Measurements from ENCODE around the gene C1orf116.

C1orf116 gene

DNA sequence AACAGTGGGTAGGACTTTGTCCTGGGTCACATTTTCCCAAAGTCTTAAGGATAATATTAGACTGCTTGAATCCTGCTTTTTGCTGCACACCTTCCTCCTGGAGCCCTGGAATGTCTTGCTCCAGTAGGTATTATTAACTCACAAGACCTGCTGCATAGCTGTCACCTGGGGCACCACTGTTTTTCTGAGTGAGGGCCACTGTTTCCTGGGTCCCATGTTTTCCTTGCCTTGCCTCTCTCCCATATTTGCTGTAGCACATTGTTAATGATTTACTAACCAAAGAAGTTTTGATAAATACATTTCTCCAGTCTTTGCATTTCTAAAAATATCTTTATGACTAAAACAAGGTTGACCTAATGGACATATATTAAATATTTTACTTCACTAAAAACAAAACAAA, 39.8 kb downstream of the C1orf116 start:
- DNase-seq (ENCODE audit: low read depth in 2 of 2) = no peak

DNA sequence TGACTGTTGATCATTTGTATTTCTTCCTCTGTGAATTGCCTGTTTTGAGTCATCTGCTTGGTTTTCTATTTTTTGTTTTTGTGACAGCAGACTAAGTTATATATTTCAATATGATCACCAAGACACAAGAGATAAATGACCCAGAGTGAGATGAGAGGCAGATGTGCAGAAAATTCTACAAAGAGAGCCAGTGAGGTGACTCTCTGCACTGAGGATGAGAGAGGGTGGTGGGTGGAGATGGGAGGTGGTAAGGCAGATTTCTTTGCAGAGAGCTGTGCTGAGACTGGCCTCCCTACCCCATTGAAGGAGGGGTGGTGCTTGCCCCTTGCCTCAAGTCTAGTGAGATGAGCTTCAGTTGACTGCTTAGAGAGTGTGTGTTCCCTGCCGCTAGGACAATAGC, 44.7 kb downstream of the C1orf116 start:
- DNase-seq (ENCODE audit: low read depth in 2 of 2) = no peak

GRCh38 chr1:206986885-206987284, 45.7 kb downstream of the C1orf116 start:
- no peak for DNase-seq (ENCODE audit: low read depth in 2 of 2)

- DNase-seq (ENCODE audit: low read depth in 2 of 2) = no peak
Measured at GRCh38 chr1:206986402-206986801, 46.2 kb downstream of the C1orf116 start.

GRCh38 chr1:206985162-206985749, 47.3 kb downstream of the C1orf116 start:
- DNase-seq (ENCODE audit: low read depth in 2 of 2) = no peak

- DNase-seq (ENCODE audit: low read depth in 2 of 2) = peak; percentile 24 to 43
Measured at GRCh38 chr1:206982216-206982615, 50.3 kb downstream of the C1orf116 start.

DNA sequence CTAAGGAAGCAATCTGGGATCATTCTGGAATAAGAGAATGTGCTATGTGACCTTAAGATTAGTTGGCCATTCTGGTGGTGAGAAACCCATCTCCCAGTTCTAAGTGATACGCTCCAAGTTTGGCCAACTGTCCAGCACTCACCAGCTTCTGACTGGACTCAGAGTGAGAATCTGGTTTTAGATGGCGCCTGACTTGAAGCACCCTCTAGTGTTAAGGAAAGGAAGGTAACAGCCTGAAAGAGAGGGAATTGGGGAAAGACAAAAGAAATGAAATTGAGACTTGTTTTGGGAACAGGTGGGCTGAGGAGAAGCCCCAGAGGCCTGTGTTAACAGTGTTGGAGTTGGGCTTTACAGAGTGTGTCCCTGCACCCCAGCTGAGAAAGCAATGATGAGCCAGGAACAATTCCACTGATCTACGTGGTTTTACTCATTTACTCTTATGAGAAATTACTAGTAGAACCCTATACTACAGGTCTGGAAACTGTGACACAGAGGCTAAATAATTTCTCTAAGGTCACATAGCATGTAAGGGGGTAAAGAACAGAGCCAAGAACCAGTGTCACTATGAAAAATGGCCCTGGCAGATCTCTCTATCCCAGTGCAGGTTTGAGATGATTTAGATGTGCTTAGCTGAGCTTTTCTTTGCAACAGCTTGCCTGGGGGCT, 53.0 kb downstream of the C1orf116 start:
- no peak for DNase-seq (ENCODE audit: low read depth in 2 of 2)

DNA sequence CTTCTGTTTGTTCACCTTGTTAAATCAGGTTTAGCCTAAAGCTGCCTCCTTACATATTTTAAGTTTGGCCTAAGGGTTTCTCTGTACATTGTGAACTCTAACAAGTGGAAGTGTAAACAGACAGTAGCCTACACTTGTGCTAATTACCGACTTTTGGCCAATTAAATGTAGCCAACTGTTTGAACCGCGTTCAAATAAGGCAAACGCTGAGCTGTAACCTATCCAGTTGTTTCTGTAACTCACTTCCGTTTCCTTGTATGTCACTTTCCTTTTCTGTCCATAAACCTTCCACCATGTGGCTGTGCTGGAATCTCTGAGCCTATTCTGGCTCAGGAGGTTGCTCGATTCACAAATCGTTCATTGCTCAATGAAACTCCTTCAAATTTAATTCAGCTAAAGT, 54.3 kb downstream of the C1orf116 start:
- no peak for DNase-seq (ENCODE audit: low read depth in 2 of 2)

DNA sequence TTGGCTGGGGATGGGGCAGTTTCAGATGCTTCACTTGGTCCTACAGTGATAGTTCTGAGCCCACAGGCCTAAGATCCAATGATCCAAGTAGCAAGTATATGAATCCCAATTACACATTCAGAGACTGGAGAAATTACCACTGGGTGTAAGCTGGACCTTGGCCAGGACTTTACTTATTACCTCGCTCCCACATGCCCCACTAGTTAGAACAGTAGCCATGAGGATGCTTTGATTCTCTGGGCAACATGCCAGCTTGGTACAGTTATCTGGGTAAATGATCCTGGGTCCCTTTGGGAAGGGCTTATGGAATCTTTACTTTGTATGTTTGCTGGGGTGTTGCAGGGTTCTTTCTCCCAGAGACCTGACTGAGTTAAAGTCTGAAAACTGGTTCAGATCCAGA, 57.2 kb downstream of the C1orf116 start:
- DNase-seq (ENCODE audit: low read depth in 2 of 2) = no peak

GRCh38 chr1:206974140-206974539, 58.4 kb downstream of the C1orf116 start:
- DNase-seq (ENCODE audit: low read depth in 2 of 2) = no peak

DNA sequence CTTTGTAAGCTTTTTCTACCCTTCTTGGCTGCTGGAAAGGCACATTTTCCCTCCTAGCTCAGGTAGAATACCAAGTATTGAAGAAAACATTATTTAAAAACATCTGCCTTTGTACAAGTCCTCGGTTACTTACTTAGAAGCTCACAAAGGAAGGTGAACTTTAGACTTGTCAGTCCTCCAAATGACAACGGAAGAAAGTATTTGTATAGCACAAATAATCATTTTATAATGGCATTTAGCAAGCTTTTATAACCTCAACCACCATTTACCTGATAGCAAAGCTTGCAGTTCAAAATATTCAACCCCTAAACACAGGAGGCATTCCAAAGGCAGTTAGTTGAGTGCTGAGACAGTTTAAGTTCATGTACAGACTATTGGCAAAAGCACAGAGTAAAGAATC, 59.8 kb downstream of the C1orf116 start:
- DNase-seq (ENCODE audit: low read depth in 2 of 2) = no peak

- DNase-seq (ENCODE audit: low read depth in 2 of 2) = no peak
Measured at GRCh38 chr1:206971029-206971655, 61.4 kb downstream of the C1orf116 start.

GRCh38 chr1:206970446-206970845, 62.1 kb downstream of the C1orf116 start, which contains the start of gene FCAMR:
Gene FCAMR, minus strand, starts transcription at chr1:206970460. Its CDS starts 335 bp downstream, at chr1:206970125.
- DNase-seq (ENCODE audit: low read depth in 2 of 2) = no peak

- DNase-seq (ENCODE audit: low read depth in 2 of 2) = no peak
Measured at GRCh38 chr1:206969090-206969489, 63.5 kb downstream of the C1orf116 start.

Data from stimulated activated CD8-positive, alpha-beta memory T cell treated with anti-CD3 and anti-CD28 coated beads, Interleukin-7, amount 100 ng/mL, for 4 hours (primary cell).